H1 (cell line): Measurements from ENCODE around the gene OPALIN. TPM values are rescaled to one million over a fixed set of nuclear protein-coding genes. Genes with fewer than 3 reads are reported as not detected.

ENCODE experiments used
- BCL11A ChIP-seq, 2 experiments: IDR thresholded peaks; one replicate each; pipeline ENCODE4 v1.6.1; 2011; ENCODE audit warnings: low read depth in 2 of 2, low read length in 2 of 2, mild to moderate bottlenecking in 2 of 2
- CHD7 ChIP-seq: fragments of 300-600 bp; sonication (generic); IDR thresholded peaks from 2 replicates; pipeline ENCODE4 v1.7.1; 2012; ENCODE audit warnings: low read length, moderate library complexity, mild to moderate bottlenecking, inconsistent platforms; ENCODE audit not compliant: insufficient replicate concordance
- E2F6 ChIP-seq: IDR thresholded peaks from 2 replicates; pipeline ENCODE4 v1.6.1; 2012; ENCODE audit warnings: inconsistent platforms
- GTF2F1 ChIP-seq: IDR thresholded peaks from 2 replicates; pipeline ENCODE4 v1.6.1; 2012; ENCODE audit warnings: low read depth, low read length, improper control_type of control experiment, borderline replicate concordance
- POLR2A ChIP-seq, 2 experiments: IDR thresholded peaks; 1 replicate in 1 of 2; 2 replicates in 1 of 2; pipeline ENCODE4 v1.6.1; 2011; ENCODE audit warnings: low read depth in 2 of 2, low read length in 2 of 2, mild to moderate bottlenecking in 2 of 2; ENCODE audit errors: control extremely low read depth in 1 of 2
- RFX5 ChIP-seq: IDR thresholded peaks from 2 replicates; pipeline ENCODE4 v1.6.1; 2011; ENCODE audit warnings: low read depth, low read length, improper control_type of control experiment, borderline replicate concordance
- TAF1 ChIP-seq: IDR thresholded peaks from 2 replicates; pipeline ENCODE4 v1.6.1; 2011; ENCODE audit warnings: mild to moderate bottlenecking, low read depth, low read length
- polyA plus RNA-seq, 7 experiments: library from polyadenylated mRNA; depleted of rRNA in 3 of 7; stranded (reverse) in 5 of 7; unstranded in 2 of 7; fragments of >200 nt in 5 of 7; fragments of 200-250 nt in 2 of 7; gene quantifications; 1 replicate in 5 of 7; 2 replicates in 1 of 7; 4 replicates in 1 of 7; pipeline versions ENCODE4 v1.2.1 to v1.2.3, GENCODE V29; 2011 to 2013; ENCODE audit warnings: missing spikeins in 2 of 7, mixed read lengths in 2 of 7
- total RNA-seq: library from RNA; stranded (reverse); fragmentation: NEBNext Ultra II Directional; extraction: Animal tissue kit (Norgen Biotek cat#: 25700); gene quantifications from 2 replicates; pipeline ENCODE4 v1.2.1, GENCODE V29; 2021

The OPALIN gene
- total and polyA plus RNA-seq, 2 of the 8 experiments (the other 6 are each of a cell fraction or from before 2014, with no cell fraction given): 0.03 TPM; not detected in 1

- TF ChIP-seq CHD7 (no peak), E2F6 (no peak), POLR2A (IDR thresholded peaks at IDR 0.05; ENCODE audit: control extremely low read depth in 1 of 2, low read depth in 2 of 2, low read length in 2 of 2) (no peak), TAF1 (no peak), RFX5 (no peak), GTF2F1 (no peak), BCL11A (IDR thresholded peaks at IDR 0.05; ENCODE audit: low read depth in 2 of 2, low read length in 2 of 2) (no peak)
These were observed 60.4 kb downstream of the OPALIN start (continued) for GRCh38 chr10:96298362-96298761.
